Measurements from ENCODE around the gene HEPHL1.
"Not testable (repeated sequence)": the region's sequence is repeated elsewhere in the genome, so short reads cannot be mapped to it uniquely, and the experiment has no call there.

The HEPHL1 gene

GRCh38 chr11:94020777-94021481 is at the start of gene HEPHL1:
HEPHL1 (plus strand) TSS chr11:94021354; CDS start chr11:94021369, 15 bp downstream.
- no peak for DNase-seq

GRCh38 chr11:93972790-93973189 is 48.4 kb upstream of the HEPHL1 start:
- DNase-seq = no peak

GRCh38 chr11:93973322-93974051 is 47.7 kb upstream of the HEPHL1 start:
- not testable (repeated sequence) for DNase-seq

DNA sequence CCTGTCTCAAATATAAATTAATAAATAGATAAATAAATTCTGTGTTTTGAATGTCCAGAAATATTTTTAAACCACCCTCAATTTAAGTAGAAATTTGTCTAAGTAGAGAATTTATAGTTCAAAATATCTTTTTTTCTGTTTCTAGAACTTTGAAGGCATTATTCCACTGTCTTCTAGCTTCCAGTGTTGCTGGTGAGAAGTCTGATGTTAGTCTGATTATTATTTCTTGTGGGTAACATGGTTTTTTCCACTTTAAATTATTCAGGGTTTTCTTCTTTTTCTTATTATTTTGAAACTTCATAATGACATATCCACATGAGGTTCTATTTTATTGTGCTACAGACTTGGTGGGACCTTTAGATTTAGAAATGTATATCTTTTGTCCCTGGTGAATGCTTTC is 46.4 kb upstream of the HEPHL1 start:
- no peak for DNase-seq

DNA sequence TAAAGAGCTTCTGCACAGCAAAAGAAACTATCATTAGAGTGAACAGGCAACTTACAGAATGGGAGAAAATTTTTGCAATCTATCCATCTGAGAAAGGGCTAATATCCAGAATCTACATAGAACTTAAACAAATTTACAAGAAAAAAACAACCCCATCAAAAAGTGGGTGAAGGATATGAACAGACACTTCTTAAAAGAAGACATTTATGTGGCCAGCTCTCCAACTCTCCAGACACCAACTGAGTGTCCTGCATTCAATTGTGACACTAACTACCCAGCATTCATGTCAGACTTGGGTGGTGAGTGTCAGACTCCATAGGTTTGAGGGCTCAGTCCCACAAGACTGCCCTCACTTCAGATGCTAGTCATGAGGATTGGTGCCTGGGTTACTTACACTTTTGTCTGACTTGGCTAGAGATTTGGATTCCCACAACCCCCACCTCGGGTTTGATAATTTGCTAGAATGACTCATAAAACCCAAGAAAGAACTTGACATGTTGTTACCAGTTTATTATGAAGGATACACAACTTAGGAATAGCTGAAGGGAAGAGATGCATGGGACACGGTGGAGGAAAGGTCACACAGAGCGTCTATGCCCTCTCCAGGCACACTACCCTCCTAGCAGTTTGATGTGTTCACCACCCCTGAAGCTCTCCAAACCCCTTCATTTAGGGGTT is 44.4 kb upstream of the HEPHL1 start:
- DNase-seq = not testable (repeated sequence)

- no peak for DNase-seq
These were observed 37.5 kb upstream of the HEPHL1 start for GRCh38 chr11:93983542-93984195.

- DNase-seq = no peak
These were observed 37.0 kb upstream of the HEPHL1 start for GRCh38 chr11:93984196-93984567.

GRCh38 chr11:93984936-93985335 is 36.2 kb upstream of the HEPHL1 start:
- no peak for DNase-seq

DNA sequence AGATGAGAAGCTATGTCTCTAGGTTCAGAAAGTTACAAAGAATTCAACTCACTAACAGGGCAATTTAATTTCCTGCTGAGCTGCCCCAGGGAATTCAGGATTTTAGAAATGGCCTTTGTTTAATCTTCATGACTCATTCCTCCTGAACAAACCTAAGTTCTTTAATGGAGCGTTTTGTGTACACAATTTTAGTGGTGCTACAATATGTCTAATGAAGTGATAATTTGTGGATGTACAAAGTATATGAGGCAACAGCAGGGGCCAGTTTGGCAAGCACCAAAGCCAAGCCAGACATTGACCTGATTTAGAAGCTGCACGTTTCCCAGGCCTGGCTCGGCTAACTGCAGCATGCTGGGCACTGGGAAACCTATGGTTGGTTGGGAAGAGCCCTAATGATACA is 34.4 kb upstream of the HEPHL1 start:
- DNase-seq = no peak

- no peak for DNase-seq
These were observed 32.7 kb upstream of the HEPHL1 start for GRCh38 chr11:93988455-93988854.

DNA sequence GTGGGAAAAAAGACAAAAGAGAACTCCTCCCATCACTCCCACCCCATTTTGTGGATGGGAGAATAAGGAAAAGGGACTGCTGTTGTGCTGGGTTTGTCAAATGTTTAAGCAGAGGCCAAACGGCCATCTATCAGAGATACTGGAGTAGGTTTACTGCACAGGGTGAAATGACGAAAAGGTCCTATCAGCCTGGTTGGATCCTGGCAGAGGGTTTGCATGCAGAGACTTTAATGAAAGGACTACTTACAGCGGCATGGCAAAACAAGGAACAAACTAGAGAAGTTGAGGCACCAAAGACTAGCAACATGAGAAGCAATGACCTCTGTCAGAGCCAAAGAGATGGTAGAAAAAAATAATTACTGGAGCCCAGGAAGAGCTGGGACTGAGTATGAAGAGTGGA is 32.2 kb upstream of the HEPHL1 start:
- DNase-seq = no peak

GRCh38 chr11:93993747-93994146 is 27.4 kb upstream of the HEPHL1 start:
- DNase-seq = no peak

GRCh38 chr11:93997741-93998140 is 23.4 kb upstream of the HEPHL1 start:
- no peak for DNase-seq

GRCh38 chr11:94000659-94001058 is 20.5 kb upstream of the HEPHL1 start:
- DNase-seq = no peak

DNA sequence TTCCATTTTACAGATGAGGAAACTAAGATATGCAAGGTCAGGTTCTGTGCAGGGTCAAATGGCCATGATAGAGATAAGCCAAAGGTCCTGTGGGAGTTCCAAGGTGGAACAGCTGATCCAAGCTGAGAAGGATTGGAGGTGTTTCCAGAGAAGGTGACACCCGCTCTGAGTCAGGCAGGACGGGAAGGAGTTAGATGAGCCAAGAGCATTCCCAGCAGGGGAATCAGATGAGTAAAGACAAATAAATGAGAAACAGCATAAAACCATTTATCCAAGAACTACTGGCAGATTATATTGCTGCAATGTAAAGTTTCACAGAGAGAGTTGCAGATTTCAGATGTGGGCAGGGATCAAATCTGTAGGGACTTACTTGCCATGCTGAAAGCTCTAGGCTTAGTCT is 18.9 kb upstream of the HEPHL1 start:
- DNase-seq = no peak

DNA sequence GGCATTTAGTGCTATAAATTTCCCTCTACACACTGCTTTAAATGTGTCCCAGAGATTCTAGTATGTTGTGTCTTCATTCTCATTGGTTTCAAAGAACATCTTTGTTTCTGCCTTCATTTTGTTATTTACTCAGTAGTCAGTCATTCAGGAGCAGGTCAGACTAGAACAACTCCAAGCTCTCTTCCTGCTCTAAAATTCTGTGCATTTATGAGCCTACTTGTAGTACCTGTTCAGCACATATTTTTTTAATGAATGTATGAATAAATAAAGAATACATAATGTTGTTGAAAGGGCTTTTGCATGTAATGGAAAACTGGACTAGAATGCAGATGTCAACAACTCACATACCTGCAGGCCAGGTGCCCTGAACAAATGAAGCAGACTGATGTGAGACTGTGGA is 13.7 kb upstream of the HEPHL1 start:
- no peak for DNase-seq

GRCh38 chr11:94007906-94008305 is 13.2 kb upstream of the HEPHL1 start:
- DNase-seq = no peak

GRCh38 chr11:94010136-94010535 is 11.0 kb upstream of the HEPHL1 start:
- DNase-seq = no peak

DNA sequence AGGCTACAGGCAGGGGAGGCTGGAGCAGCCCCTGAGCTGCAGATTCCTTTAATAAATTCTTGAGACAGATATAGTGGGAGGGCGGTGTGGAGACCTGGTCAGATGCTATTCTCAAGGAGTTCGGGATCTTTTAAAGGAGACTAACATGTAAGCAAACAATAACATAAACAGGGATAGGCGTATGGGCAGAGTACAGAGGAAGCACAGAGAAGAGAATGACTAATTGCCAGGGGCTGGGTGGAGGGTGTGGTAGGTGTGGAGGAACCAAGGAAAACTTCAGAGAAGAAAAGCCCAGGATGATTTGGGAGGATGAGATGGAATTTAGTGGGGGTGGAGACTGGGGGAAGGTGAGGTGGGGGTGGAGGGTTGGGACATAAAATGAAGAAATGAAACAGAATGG is 9.7 kb upstream of the HEPHL1 start:
- no peak for DNase-seq

DNA sequence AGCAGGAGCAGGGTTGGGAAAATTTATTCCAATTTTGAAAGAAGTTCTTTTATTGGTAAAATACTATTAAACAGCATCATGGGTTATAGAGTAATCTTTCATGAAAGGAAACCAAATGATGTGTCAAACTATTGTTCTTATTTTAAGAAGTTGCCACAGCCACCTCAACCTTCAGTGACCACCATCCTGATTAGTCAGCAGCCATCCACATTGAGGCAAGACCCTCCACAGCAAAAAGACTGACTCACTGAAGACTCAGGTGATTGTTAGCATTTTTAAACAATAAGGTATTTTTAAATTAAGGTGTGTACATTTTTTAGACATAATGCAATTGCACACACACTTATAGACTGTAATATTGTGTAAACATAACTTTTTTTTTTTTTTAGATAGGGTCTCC is 3.7 kb upstream of the HEPHL1 start:
- no peak for DNase-seq

DNA sequence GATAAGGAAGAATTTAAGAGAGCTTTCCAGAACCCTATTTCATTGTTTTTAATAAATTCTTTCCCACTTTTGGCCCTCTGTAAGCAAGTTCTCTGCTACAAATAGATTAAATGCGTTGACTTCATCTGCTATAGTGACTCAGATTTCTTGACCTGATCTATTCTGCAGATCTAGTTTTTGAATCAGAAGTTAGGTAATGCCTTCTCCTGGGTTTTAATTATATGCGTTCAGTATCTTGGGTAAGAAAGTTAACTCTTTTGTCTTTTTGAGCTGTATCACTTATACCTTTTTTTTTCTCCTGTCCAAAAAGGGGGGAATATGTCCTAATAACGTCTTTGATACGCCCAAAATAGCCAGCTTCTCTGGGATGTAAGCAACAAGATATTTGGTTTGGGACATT is 2.4 kb upstream of the HEPHL1 start:
- DNase-seq = no peak

DNA sequence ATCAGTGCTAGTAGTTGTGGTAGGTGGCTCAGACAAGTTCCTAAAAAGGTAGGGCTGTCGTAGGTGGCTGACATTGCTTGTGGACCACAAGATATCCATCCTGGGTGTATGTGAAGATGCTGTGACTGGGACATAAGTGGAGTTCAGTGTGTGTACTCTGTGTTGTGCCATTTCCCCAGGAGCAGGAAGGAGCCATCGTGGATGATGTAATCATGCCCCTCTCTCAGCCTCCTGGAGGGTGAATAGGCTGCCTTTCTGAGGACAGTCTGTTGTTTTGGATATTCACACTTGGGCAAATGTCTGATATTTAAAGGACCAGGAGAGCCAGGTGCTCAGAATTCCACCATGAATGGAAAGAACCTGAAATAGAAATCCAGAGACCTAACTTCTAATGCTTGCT is 2.7 kb downstream of the HEPHL1 start:
- no peak for DNase-seq

- no peak for DNase-seq
These were observed 3.4 kb downstream of the HEPHL1 start for GRCh38 chr11:94024547-94024946.
